Mesenchymal stem cell (in vitro differentiated cells and primary cell): Measurements from ENCODE around the gene TMEM263.

Source experiments
- DNase-seq: peaks from one replicate; pipeline ENCODE4 v3.0.0-alpha.2; 2013
- H2AFZ ChIP-seq: one replicate; pipeline ENCODE4 v1.6.1; 2013; ENCODE audit warnings: low read depth, mild to moderate bottlenecking, control low read depth, inconsistent platforms, low read length, moderate library complexity
- H2AK5ac ChIP-seq: 2 replicates; pipeline ENCODE4 v1.6.1; 2013; ENCODE audit warnings: low read length, moderate library complexity, mild to moderate bottlenecking, inconsistent platforms; ENCODE audit not compliant: severe bottlenecking
- H2BK120ac ChIP-seq: one replicate; pipeline ENCODE4 v1.6.1; 2013; ENCODE audit warnings: low read depth, mild to moderate bottlenecking, inconsistent platforms, low read length, moderate library complexity
- H2BK12ac ChIP-seq, 2 experiments: one replicate each; pipeline ENCODE4 v1.6.1; 2013; ENCODE audit warnings: inconsistent platforms in 2 of 2, low read length in 2 of 2, mild to moderate bottlenecking in 2 of 2, moderate library complexity in 2 of 2, control low read depth in 1 of 2
- H2BK15ac ChIP-seq: one replicate; pipeline ENCODE4 v1.6.1; 2013; ENCODE audit warnings: mild to moderate bottlenecking, low read depth, inconsistent platforms; ENCODE audit not compliant: poor library complexity, severe bottlenecking
- H2BK5ac ChIP-seq: 2 replicates; pipeline ENCODE4 v1.6.1; 2013; ENCODE audit warnings: low read depth, mild to moderate bottlenecking, low read length, control low read depth, inconsistent platforms; ENCODE audit not compliant: poor library complexity, severe bottlenecking
- H3K14ac ChIP-seq, 2 experiments: one replicate each; pipeline ENCODE4 v1.6.1; 2013; ENCODE audit warnings: inconsistent platforms in 2 of 2, low read length in 2 of 2, control low read depth in 1 of 2, mild to moderate bottlenecking in 1 of 2, moderate library complexity in 1 of 2
- H3K18ac ChIP-seq, 2 experiments: one replicate each; pipeline ENCODE4 v1.6.1; 2013; ENCODE audit warnings: inconsistent platforms in 2 of 2, low read length in 2 of 2, control low read depth in 1 of 2, low read depth in 1 of 2, mild to moderate bottlenecking in 1 of 2
- H3K23ac ChIP-seq, 2 experiments: one replicate each; pipeline ENCODE4 v1.6.1; 2013; ENCODE audit warnings: inconsistent platforms in 2 of 2, low read length in 2 of 2, mild to moderate bottlenecking in 2 of 2, moderate library complexity in 2 of 2, control low read depth in 1 of 2
- H3K27ac ChIP-seq: 2 replicates; pipeline ENCODE4 v1.5.1; 2013; ENCODE audit warnings: mild to moderate bottlenecking, moderate library complexity, low read length, control low read depth, inconsistent platforms; ENCODE audit not compliant: poor library complexity, severe bottlenecking
- H3K27me3 ChIP-seq, 2 experiments: 2 replicates each; pipeline versions ENCODE4 v1.6.1 to v1.7.0; 2013; ENCODE audit warnings: low read length in 2 of 2, mild to moderate bottlenecking in 2 of 2, moderate library complexity in 2 of 2, control low read depth in 1 of 2, inconsistent platforms in 1 of 2; ENCODE audit not compliant: control insufficient read depth in 1 of 2, insufficient read depth in 1 of 2
- H3K36me3 ChIP-seq, 2 experiments: 2 replicates each; pipeline versions ENCODE4 v1.6.1 to v1.7.0; 2013; ENCODE audit warnings: low read length in 2 of 2, control low read depth in 1 of 2, inconsistent platforms in 1 of 2, low read depth in 1 of 2, mild to moderate bottlenecking in 1 of 2; ENCODE audit not compliant: insufficient read depth in 2 of 2, control insufficient read depth in 1 of 2
- H3K4ac ChIP-seq, 2 experiments: one replicate each; pipeline ENCODE4 v1.6.1; 2013; ENCODE audit warnings: inconsistent platforms in 2 of 2, low read length in 2 of 2, mild to moderate bottlenecking in 2 of 2, moderate library complexity in 2 of 2, control low read depth in 1 of 2, low read depth in 1 of 2
- H3K4me1 ChIP-seq: 2 replicates; pipeline ENCODE4 v1.6.1; 2013; ENCODE audit warnings: low read depth, low read length, control low read depth; ENCODE audit not compliant: control insufficient read depth, insufficient read depth
- H3K4me2 ChIP-seq: 2 replicates; pipeline ENCODE4 v1.6.1; 2013; ENCODE audit warnings: low read length, mild to moderate bottlenecking, inconsistent platforms; ENCODE audit not compliant: poor library complexity, severe bottlenecking
- H3K4me3 ChIP-seq, 2 experiments: 2 replicates each; pipeline versions ENCODE4 v1.5.1 to v1.7.0; 2013; ENCODE audit warnings: low read length in 2 of 2, mild to moderate bottlenecking in 2 of 2, control low read depth in 1 of 2, low read depth in 1 of 2; ENCODE audit not compliant: insufficient read depth in 1 of 2
- H3K79me1 ChIP-seq: replicated peaks from 2 replicates; pipeline ENCODE4 v1.6.1; 2013; ENCODE audit warnings: mild to moderate bottlenecking, control low read depth, low read length, inconsistent platforms; ENCODE audit not compliant: poor library complexity, severe bottlenecking
- H3K9ac ChIP-seq: 2 replicates; pipeline ENCODE4 v1.7.0; 2013; ENCODE audit warnings: mild to moderate bottlenecking, low read length, moderate library complexity
- H3K9me3 ChIP-seq: 2 replicates; pipeline ENCODE4 v1.7.0; 2013; ENCODE audit warnings: mild to moderate bottlenecking, low read length; ENCODE audit not compliant: control insufficient read depth
- H4K8ac ChIP-seq: one replicate; pipeline ENCODE4 v1.6.1; 2013; ENCODE audit warnings: inconsistent platforms, mild to moderate bottlenecking, low read length, moderate library complexity
- H4K91ac ChIP-seq: one replicate; pipeline ENCODE4 v1.6.1; 2013; ENCODE audit warnings: mild to moderate bottlenecking, low read length, inconsistent platforms
- WGBS: methylation state at CpG from one replicate; pipeline ENCODE4 v1.1.7; 2013; ENCODE audit warnings: mixed read lengths; 5-methylcytosine and 5-hydroxymethylcytosine counted together

TMEM263 gene

GRCh38 chr12:106926657-106927056 lies 29.1 kb upstream of the TMEM263 start:
- H3K9me3 ChIP-seq, result no peaks in the 10 kb centered on the region
- no peaks in the 10 kb centered on the region for H3K79me1 ChIP-seq
- no peaks in the 10 kb centered on the region for H3K27me3 ChIP-seq
- no peak overlapping the region for H4K8ac ChIP-seq
- H3K4ac ChIP-seq, result no peak overlapping the region
- no peak overlapping the region for H3K4me3 ChIP-seq
- no peak overlapping the region for H3K18ac ChIP-seq
- DNase-seq, result no peak
- H3K27ac ChIP-seq, result no peak overlapping the region
- H3K9ac ChIP-seq, result no peak overlapping the region
- H2AK5ac ChIP-seq, result no peak overlapping the region
- no peaks in the 10 kb centered on the region for H3K36me3 ChIP-seq
- no peak overlapping the region for H3K23ac ChIP-seq
- no peak overlapping the region for H2BK5ac ChIP-seq
- no peak overlapping the region for H2BK120ac ChIP-seq
- no peaks in the 10 kb centered on the region for H3K4me1 ChIP-seq
- no peak overlapping the region for H2BK12ac ChIP-seq
- 94% methylated on average over 1 of the region's 1 CpG for WGBS
- no peak overlapping the region for H3K4me2 ChIP-seq
- H2BK15ac ChIP-seq, result no peak overlapping the region
- no peak overlapping the region for H4K91ac ChIP-seq
- H2AFZ ChIP-seq, result no peak overlapping the region
- no peak overlapping the region for H3K14ac ChIP-seq

GRCh38 chr12:106934277-106934676 lies 21.4 kb upstream of the TMEM263 start:
- DNase-seq, result no peak
- WGBS, result 100% methylated on average over 2 of the region's 3 CpGs
- Histone ChIP-seq H4K91ac (no peak overlapping the region), H3K9ac (no peak overlapping the region), H3K23ac (no peak overlapping the region), H2BK12ac (no peak overlapping the region), H2BK120ac (no peak overlapping the region), H3K4me1 (no peaks in the 10 kb centered on the region), H3K27me3 (no peaks in the 10 kb centered on the region), H3K9me3 (no peaks in the 10 kb centered on the region), H2AFZ (no peak overlapping the region), H2BK15ac (no peak overlapping the region), H2AK5ac (no peak overlapping the region), H3K4me3 (no peak overlapping the region), H3K36me3 (no peaks in the 10 kb centered on the region), H2BK5ac (no peak overlapping the region), H3K4ac (no peak overlapping the region), H3K14ac (no peak overlapping the region), H4K8ac (no peak overlapping the region), H3K18ac (no peak overlapping the region), H3K79me1 (no peaks in the 10 kb centered on the region), H3K4me2 (no peak overlapping the region), H3K27ac (no peak overlapping the region)

GRCh38 chr12:106941481-106942156 lies 14.1 kb upstream of the TMEM263 start:
- Histone ChIP-seq H3K14ac (no peak overlapping the region), H3K4ac (no peak overlapping the region), H3K4me3 (no peak overlapping the region), H2BK120ac (no peak overlapping the region), H3K79me1 (no peaks in the 10 kb centered on the region), H3K27ac (no peak overlapping the region), H3K4me1 (no peaks in the 10 kb centered on the region), H2AFZ (no peak overlapping the region), H3K27me3 (no peaks in the 10 kb centered on the region), H2BK15ac (no peak overlapping the region), H3K9me3 (peaks cover 6% of the 10 kb centered on the region), H3K18ac (no peak overlapping the region), H2BK12ac (no peak overlapping the region), H3K4me2 (no peak overlapping the region), H3K9ac (no peak overlapping the region), H2BK5ac (no peak overlapping the region), H4K8ac (no peak overlapping the region), H4K91ac (no peak overlapping the region), H3K23ac (no peak overlapping the region), H2AK5ac (no peak overlapping the region), H3K36me3 (no peaks in the 10 kb centered on the region)
- WGBS, result 83% methylated on average over 5 of the region's 6 CpGs
- DNase-seq, result no peak

GRCh38 chr12:106942775-106943174 lies 12.9 kb upstream of the TMEM263 start:
- Histone ChIP-seq H3K27me3 (no peaks in the 10 kb centered on the region), H2BK12ac (no peak overlapping the region)

More at GRCh38 chr12:106942775-106943174, 12.9 kb upstream of the TMEM263 start:
- no peak overlapping the region for H4K8ac ChIP-seq
- H3K14ac ChIP-seq, result no peak overlapping the region
- H3K4me1 ChIP-seq, result no peaks in the 10 kb centered on the region
- no peaks in the 10 kb centered on the region for H3K36me3 ChIP-seq
- no peak overlapping the region for H3K18ac ChIP-seq
- no peak overlapping the region for H3K9ac ChIP-seq
- peaks cover 6% of the 10 kb centered on the region for H3K9me3 ChIP-seq
- no peak overlapping the region for H3K4me2 ChIP-seq
- H2AK5ac ChIP-seq, result no peak overlapping the region
- H2BK120ac ChIP-seq, result no peak overlapping the region
- no peak overlapping the region for H2AFZ ChIP-seq
- H3K23ac ChIP-seq, result no peak overlapping the region
- H2BK15ac ChIP-seq, result no peak overlapping the region
- no peak overlapping the region for H3K4ac ChIP-seq
- DNase-seq, result no peak
- no peak overlapping the region for H2BK5ac ChIP-seq
- no peak overlapping the region for H4K91ac ChIP-seq
- no peak overlapping the region for H3K27ac ChIP-seq
- 100% methylated on average over 1 of the region's 2 CpGs for WGBS
- H3K4me3 ChIP-seq, result no peak overlapping the region
- no peaks in the 10 kb centered on the region for H3K79me1 ChIP-seq
